HCT116 (cell line): ENCODE measurements around the gene TMEM38B.

ENCODE experiments used
- CBX3 ChIP-seq: IDR thresholded peaks from 2 replicates; pipeline ENCODE4 v1.6.1; 2012; ENCODE audit warnings: low read depth
- CEBPB ChIP-seq: IDR thresholded peaks from 2 replicates; pipeline ENCODE4 v1.6.1; 2012; ENCODE audit warnings: low read depth
- ELF1 ChIP-seq: IDR thresholded peaks from 2 replicates; pipeline ENCODE4 v1.6.1; 2012; ENCODE audit warnings: low read depth, borderline replicate concordance
- EZH2 ChIP-seq: fragments of 200-600 bp; sonication (generic); IDR thresholded peaks from 2 replicates; pipeline ENCODE4 v1.6.1; 2017; ENCODE audit warnings: antibody characterized with exemption, mixed run types
- EZH2phosphoT487 ChIP-seq: fragments of 200-600 bp; IDR thresholded peaks from 2 replicates; pipeline ENCODE4 v1.6.1; 2018; ENCODE audit warnings: antibody characterized with exemption, borderline replicate concordance
- POLR2A ChIP-seq: IDR thresholded peaks from 2 replicates; pipeline ENCODE4 v1.7.0; 2011; ENCODE audit warnings: borderline replicate concordance; ENCODE audit not compliant: insufficient read depth, insufficient read length; ENCODE audit errors: extremely low read depth
- TCF7L2 ChIP-seq: IDR thresholded peaks from 2 replicates; pipeline ENCODE4 v1.7.0; 2011; ENCODE audit warnings: borderline replicate concordance, inconsistent platforms; ENCODE audit not compliant: insufficient read depth, insufficient read length; ENCODE audit errors: extremely low read depth
- YY1 ChIP-seq: IDR thresholded peaks from 2 replicates; pipeline ENCODE4 v1.6.1; 2011; ENCODE audit warnings: low read length, low read depth, moderate library complexity, mild to moderate bottlenecking; ENCODE audit not compliant: insufficient replicate concordance; ENCODE audit errors: extremely low read depth
- TF ChIP-seq, protein P1 (sequence below), 3 experiments: fragments of 200-600 bp in 1 of 3; sonication (generic) in 1 of 3; IDR thresholded peaks in 2 of 3; conservative IDR thresholded peaks in 1 of 3; 2 replicates each; pipeline ENCODE4 v1.5.1; 2012 to 2017; ENCODE audit warnings: low read depth in 2 of 3, low read length in 2 of 3, antibody characterized with exemption in 1 of 3, borderline replicate concordance in 1 of 3, control low read depth in 1 of 3, mild to moderate bottlenecking in 1 of 3, mixed read lengths in 1 of 3, mixed run types in 1 of 3, moderate library complexity in 1 of 3; ENCODE audit not compliant: insufficient read depth in 1 of 3
- TF ChIP-seq, protein P2 (sequence below): IDR thresholded peaks from 2 replicates; pipeline ENCODE4 v1.6.1; 2011; ENCODE audit warnings: mild to moderate bottlenecking, low read length, moderate library complexity; ENCODE audit not compliant: insufficient replicate concordance; ENCODE audit errors: extremely low read depth
- TF ChIP-seq, protein P3 (sequence below): IDR thresholded peaks from 2 replicates; pipeline ENCODE4 v1.6.1; 2012
- TF ChIP-seq, protein P4 (sequence below): IDR thresholded peaks from 2 replicates; pipeline ENCODE4 v1.6.1; 2012

DNA sequence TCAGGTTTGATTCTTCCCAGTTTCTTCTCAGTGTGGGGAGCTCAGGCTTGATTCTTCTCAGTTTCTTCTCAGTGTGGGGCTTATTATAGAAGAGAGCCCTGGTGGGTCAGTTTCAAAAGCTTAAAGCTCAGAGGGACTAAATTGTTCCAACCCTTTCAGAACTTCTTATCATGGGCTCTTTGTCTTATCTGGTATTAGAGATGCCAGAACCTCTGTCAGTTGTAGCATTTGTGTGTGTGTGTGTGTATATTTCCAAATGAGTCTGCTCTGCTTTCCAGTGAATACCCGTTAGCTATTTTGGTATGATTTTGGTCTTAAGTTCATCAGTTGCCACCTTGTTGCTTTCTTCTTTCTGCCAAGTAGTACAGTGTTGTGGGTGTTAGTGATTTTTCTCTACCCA, 21.8 kb downstream of the TMEM38B start:
- TF ChIP-seq TCF7L2 (no peak), ELF1 (no peak), EZH2phosphoT487 (no peak), YY1 (no peak), EZH2 (no peak), CBX3 (no peak), CEBPB (no peak), POLR2A (no peak)
- TF ChIP-seq, protein P1, sequence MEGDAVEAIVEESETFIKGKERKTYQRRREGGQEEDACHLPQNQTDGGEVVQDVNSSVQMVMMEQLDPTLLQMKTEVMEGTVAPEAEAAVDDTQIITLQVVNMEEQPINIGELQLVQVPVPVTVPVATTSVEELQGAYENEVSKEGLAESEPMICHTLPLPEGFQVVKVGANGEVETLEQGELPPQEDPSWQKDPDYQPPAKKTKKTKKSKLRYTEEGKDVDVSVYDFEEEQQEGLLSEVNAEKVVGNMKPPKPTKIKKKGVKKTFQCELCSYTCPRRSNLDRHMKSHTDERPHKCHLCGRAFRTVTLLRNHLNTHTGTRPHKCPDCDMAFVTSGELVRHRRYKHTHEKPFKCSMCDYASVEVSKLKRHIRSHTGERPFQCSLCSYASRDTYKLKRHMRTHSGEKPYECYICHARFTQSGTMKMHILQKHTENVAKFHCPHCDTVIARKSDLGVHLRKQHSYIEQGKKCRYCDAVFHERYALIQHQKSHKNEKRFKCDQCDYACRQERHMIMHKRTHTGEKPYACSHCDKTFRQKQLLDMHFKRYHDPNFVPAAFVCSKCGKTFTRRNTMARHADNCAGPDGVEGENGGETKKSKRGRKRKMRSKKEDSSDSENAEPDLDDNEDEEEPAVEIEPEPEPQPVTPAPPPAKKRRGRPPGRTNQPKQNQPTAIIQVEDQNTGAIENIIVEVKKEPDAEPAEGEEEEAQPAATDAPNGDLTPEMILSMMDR (IDR thresholded peaks at IDR 0.05 in 2 of 3, conservative IDR thresholded peaks at IDR 0.05 in 1 of 3; ENCODE audit: borderline replicate concordance in 1 of 3, insufficient read depth in 1 of 3, low read depth in 2 of 3, low read length in 2 of 3) = no peak
- TF ChIP-seq, protein P2, sequence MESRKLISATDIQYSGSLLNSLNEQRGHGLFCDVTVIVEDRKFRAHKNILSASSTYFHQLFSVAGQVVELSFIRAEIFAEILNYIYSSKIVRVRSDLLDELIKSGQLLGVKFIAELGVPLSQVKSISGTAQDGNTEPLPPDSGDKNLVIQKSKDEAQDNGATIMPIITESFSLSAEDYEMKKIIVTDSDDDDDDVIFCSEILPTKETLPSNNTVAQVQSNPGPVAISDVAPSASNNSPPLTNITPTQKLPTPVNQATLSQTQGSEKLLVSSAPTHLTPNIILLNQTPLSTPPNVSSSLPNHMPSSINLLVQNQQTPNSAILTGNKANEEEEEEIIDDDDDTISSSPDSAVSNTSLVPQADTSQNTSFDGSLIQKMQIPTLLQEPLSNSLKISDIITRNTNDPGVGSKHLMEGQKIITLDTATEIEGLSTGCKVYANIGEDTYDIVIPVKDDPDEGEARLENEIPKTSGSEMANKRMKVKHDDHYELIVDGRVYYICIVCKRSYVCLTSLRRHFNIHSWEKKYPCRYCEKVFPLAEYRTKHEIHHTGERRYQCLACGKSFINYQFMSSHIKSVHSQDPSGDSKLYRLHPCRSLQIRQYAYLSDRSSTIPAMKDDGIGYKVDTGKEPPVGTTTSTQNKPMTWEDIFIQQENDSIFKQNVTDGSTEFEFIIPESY = no peak
- TF ChIP-seq, protein P3, sequence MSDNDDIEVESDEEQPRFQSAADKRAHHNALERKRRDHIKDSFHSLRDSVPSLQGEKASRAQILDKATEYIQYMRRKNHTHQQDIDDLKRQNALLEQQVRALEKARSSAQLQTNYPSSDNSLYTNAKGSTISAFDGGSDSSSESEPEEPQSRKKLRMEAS = no peak
- TF ChIP-seq, protein P4, sequence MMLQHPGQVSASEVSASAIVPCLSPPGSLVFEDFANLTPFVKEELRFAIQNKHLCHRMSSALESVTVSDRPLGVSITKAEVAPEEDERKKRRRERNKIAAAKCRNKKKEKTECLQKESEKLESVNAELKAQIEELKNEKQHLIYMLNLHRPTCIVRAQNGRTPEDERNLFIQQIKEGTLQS = no peak
